ENCODE results near the gene C10orf143.
A peak's percentile ranks its signal among the peaks of the same experiment; 100 is the strongest.
"Not testable (repeated sequence)": the region's sequence is repeated elsewhere in the genome, so short reads cannot be mapped to it uniquely, and the experiment has no call there.

C10orf143 gene

GRCh38 chr10:130110246-130111112 is at the start of gene C10orf143:
TSS of gene C10orf143 (minus strand) at chr10:130110830. CDS start at chr10:130110772, 58 bp downstream.
- peak; percentile 94 to 98 (median 96) for DNase-seq

- DNase-seq = no peak
Measured at GRCh38 chr10:130159192-130159794, 48.7 kb upstream of the C10orf143 start.

- DNase-seq = no peak
Measured at GRCh38 chr10:130146042-130146441, 35.4 kb upstream of the C10orf143 start.

GRCh38 chr10:130141878-130142277 is 31.2 kb upstream of the C10orf143 start:
- no peak for DNase-seq

GRCh38 chr10:130141460-130141859 is 30.8 kb upstream of the C10orf143 start:
- no peak for DNase-seq

GRCh38 chr10:130141038-130141437 is 30.4 kb upstream of the C10orf143 start:
- DNase-seq = no peak

GRCh38 chr10:130140425-130140824 is 29.8 kb upstream of the C10orf143 start:
- no peak for DNase-seq

GRCh38 chr10:130138479-130138866 is 27.8 kb upstream of the C10orf143 start:
- DNase-seq = no peak

GRCh38 chr10:130137659-130138478 is 27.2 kb upstream of the C10orf143 start:
- DNase-seq = no peak

- no peak for DNase-seq
Measured at GRCh38 chr10:130137090-130137448, 26.4 kb upstream of the C10orf143 start.

GRCh38 chr10:130136226-130137089 is 25.8 kb upstream of the C10orf143 start, which contains the start of gene GLRX3:
TSS of gene GLRX3 (plus strand) at chr10:130136391. CDS start at chr10:130136421, 30 bp downstream.
- DNase-seq = peak; percentile 78 to 86 (median 82)

- DNase-seq = no peak
Measured at GRCh38 chr10:130135676-130136225, 25.1 kb upstream of the C10orf143 start.

- no peak for DNase-seq
Measured at GRCh38 chr10:130128922-130129321, 18.3 kb upstream of the C10orf143 start.

- DNase-seq = no peak
Measured at GRCh38 chr10:130128062-130128781, 17.6 kb upstream of the C10orf143 start.

GRCh38 chr10:130127364-130128061 is 16.9 kb upstream of the C10orf143 start:
- peak in 2 of 4 experiments; percentile 7 to 15 for DNase-seq

GRCh38 chr10:130121486-130122079 is 11.0 kb upstream of the C10orf143 start:
- DNase-seq = no peak

GRCh38 chr10:130117535-130117934 is 6.9 kb upstream of the C10orf143 start:
- not testable (repeated sequence) for DNase-seq

- not testable (repeated sequence) for DNase-seq
Measured at GRCh38 chr10:130116942-130117341, 6.3 kb upstream of the C10orf143 start.

GRCh38 chr10:130112821-130113220 is 2.2 kb upstream of the C10orf143 start:
- no peak for DNase-seq

- no peak for DNase-seq
Measured at GRCh38 chr10:130111852-130112180, 1.2 kb upstream of the C10orf143 start.
